Measurements from ENCODE around the gene GSTT2.

DNA sequence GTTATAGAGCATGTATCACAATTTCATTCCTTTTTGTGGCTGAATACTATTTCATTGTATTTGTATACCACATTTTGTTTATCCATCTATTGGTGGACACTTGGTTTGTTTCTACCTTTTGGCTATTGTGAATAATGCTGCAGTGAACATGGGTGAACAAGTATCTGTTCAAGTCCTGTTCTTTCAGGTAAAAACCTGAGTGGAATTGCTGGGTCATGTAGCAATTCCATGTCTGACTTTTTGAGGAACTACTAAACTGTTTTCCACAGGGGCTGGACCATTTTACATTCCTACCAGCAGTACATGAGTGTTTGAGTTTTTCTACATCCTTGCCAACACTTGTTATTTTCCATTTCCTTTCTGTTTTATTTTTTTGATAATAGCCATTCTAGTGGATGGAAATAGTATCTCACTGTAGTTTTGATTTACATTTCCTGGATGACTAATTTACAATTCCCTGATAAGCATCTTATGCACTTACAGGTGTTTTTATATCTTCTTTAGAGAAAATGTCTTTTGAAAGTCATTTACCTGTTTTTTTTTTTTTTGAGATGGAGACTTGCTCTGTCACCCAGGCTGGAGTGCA, 43.4 kb downstream of the GSTT2 start:
- TF ChIP-seq POLR2AphosphoS2 (conservative IDR thresholded peaks at IDR 0.05; ENCODE audit: low read length) (no peak), CBX8 (IDR thresholded peaks at IDR 0.05) (no peak), KDM1A (IDR thresholded peaks at IDR 0.05; ENCODE audit: low read depth) (no peak)
- TF ChIP-seq, protein P1, sequence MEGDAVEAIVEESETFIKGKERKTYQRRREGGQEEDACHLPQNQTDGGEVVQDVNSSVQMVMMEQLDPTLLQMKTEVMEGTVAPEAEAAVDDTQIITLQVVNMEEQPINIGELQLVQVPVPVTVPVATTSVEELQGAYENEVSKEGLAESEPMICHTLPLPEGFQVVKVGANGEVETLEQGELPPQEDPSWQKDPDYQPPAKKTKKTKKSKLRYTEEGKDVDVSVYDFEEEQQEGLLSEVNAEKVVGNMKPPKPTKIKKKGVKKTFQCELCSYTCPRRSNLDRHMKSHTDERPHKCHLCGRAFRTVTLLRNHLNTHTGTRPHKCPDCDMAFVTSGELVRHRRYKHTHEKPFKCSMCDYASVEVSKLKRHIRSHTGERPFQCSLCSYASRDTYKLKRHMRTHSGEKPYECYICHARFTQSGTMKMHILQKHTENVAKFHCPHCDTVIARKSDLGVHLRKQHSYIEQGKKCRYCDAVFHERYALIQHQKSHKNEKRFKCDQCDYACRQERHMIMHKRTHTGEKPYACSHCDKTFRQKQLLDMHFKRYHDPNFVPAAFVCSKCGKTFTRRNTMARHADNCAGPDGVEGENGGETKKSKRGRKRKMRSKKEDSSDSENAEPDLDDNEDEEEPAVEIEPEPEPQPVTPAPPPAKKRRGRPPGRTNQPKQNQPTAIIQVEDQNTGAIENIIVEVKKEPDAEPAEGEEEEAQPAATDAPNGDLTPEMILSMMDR (IDR thresholded peaks at IDR 0.05), result no peak
